Breast epithelium (tissue), 3 donors: Measurements from ENCODE around the gene MROH9.

Experiments
- POLR2A ChIP-seq: fragments of 450-650 bp; IDR thresholded peaks from one replicate; pipeline ENCODE4 v1.6.1; 2016; ENCODE audit warnings: antibody characterized with exemption, mild to moderate bottlenecking, moderate library complexity
- POLR2AphosphoS5 ChIP-seq, 3 donors: sonication (generic); formaldehyde crosslinking; IDR thresholded peaks; one replicate each; pipeline ENCODE4 v1.6.1; 2017; ENCODE audit warnings: antibody characterized with exemption in 3 of 3
- TF ChIP-seq, protein P1 (sequence below), 3 donors: fragments of 450-650 bp; IDR thresholded peaks; one replicate each; pipeline ENCODE4 v1.5.1; 2016 to 2017; ENCODE audit warnings: antibody characterized with exemption in 3 of 3, mild to moderate bottlenecking in 3 of 3, moderate library complexity in 3 of 3

DNA sequence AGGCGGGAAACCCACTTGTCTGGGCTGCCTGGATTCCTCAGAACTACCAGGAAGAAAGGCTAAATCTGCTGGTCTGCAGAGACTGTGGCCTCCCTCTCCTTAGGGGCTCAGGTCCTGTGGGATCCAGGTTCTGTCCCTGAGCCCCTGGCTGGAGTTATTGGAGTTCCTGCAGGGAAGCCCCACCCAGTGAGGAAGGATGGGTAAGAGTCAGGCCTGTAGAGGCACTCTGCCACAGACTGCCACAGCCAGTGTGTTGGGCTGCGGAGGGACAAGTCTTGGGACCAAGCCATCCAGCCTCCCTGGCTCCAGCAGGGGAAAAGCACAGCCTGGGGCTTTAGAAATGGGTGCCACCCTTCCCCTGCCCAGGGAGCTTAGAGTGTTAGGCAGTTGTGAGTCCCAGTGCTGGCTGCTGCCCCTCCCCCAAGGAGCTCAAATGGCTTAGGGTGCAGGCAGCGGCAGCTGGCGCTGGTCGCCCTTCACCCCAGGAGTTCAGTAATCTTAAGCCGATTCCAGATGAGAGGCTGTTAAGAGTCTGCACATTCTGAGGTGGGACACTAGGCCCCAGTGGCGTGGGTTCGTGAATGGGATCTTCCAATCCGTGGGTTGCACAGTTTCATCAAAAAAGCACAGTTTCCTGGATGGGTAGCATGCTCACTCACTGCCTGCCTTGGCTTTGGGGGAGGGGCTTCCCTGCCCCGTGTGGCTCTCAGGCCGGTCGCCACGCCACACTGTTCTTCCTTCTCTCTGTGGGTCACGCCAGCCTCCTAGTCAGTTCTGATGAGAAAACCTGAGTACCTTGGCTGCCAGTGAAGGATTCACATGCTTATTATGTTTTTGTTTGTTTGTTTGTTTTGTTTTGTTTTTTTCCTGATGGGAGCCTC is 97.7 kb downstream of the MROH9 start:
- TF ChIP-seq, protein P1, sequence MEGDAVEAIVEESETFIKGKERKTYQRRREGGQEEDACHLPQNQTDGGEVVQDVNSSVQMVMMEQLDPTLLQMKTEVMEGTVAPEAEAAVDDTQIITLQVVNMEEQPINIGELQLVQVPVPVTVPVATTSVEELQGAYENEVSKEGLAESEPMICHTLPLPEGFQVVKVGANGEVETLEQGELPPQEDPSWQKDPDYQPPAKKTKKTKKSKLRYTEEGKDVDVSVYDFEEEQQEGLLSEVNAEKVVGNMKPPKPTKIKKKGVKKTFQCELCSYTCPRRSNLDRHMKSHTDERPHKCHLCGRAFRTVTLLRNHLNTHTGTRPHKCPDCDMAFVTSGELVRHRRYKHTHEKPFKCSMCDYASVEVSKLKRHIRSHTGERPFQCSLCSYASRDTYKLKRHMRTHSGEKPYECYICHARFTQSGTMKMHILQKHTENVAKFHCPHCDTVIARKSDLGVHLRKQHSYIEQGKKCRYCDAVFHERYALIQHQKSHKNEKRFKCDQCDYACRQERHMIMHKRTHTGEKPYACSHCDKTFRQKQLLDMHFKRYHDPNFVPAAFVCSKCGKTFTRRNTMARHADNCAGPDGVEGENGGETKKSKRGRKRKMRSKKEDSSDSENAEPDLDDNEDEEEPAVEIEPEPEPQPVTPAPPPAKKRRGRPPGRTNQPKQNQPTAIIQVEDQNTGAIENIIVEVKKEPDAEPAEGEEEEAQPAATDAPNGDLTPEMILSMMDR (IDR thresholded peaks at IDR 0.05), result no peak
- TF ChIP-seq POLR2A (no peak), POLR2AphosphoS5 (IDR thresholded peaks at IDR 0.05) (no peak)
